WTC11 (cell line): ENCODE results near the gene DEFB132. TPM values are rescaled to one million over a fixed set of nuclear protein-coding genes. Genes with fewer than 3 reads are reported as not detected.

Source experiments
- ATAC-seq: fragments of 200-7000 bp; cut with Tn5 transposase; 2 replicates; pipeline ENCODE4 v1.10.0; 2021; ENCODE audit warnings: mild to moderate bottlenecking, moderate library complexity
- CTCF ChIA-PET: fragments of 300-600 bp; sonication (Branson Sonifier 250); formaldehyde crosslinking; loops from one replicate; lab custom pipeline; 2021; ENCODE audit warnings: antibody characterized with exemption; lab: Charles Lee
- POLR2A ChIA-PET: fragments of 350-600 bp; sonication (Branson Sonifier 250); formaldehyde crosslinking; loops from one replicate; lab custom pipeline; 2021; ENCODE audit warnings: antibody characterized with exemption; lab: Charles Lee
- DNase-seq: peaks from one replicate; pipeline ENCODE4 v3.0.0; 2021; ENCODE audit warnings: low spot score
- H3K27ac Mint-ChIP-seq: 2 replicates; pipeline ENCODE4 v1.8.0; 2021; ENCODE audit warnings: mixed read lengths
- H3K27me3 Mint-ChIP-seq: 2 replicates; pipeline ENCODE4 v1.8.0; 2021; ENCODE audit warnings: low read depth, mild to moderate bottlenecking, moderate library complexity, mixed read lengths
- H3K36me3 Mint-ChIP-seq: 2 replicates; pipeline ENCODE4 v1.8.0; 2021; ENCODE audit warnings: mixed read lengths
- H3K4me1 Mint-ChIP-seq: 2 replicates; pipeline ENCODE4 v1.8.0; 2022; ENCODE audit warnings: mixed read lengths
- H3K4me3 Mint-ChIP-seq: 2 replicates; pipeline ENCODE4 v1.8.0; 2021; ENCODE audit warnings: mild to moderate bottlenecking, moderate library complexity, mixed read lengths
- H3K9me3 Mint-ChIP-seq: 2 replicates; pipeline ENCODE4 v1.8.0; 2021; ENCODE audit warnings: mixed read lengths
- ATF3 ChIP-seq: sonication (generic); formaldehyde crosslinking; conservative IDR thresholded peaks from 2 replicates; pipeline ENCODE4 v1.8.1; 2022; ENCODE audit warnings: mild to moderate bottlenecking, missing genetic modification reagents
- CREB1 ChIP-seq: sonication (generic); formaldehyde crosslinking; IDR thresholded peaks from 2 replicates; pipeline ENCODE4 v1.8.0; 2023; ENCODE audit warnings: mild to moderate bottlenecking, missing genetic modification reagents
- CTCF ChIP-seq: fragments of 200-600 bp; IDR thresholded peaks from 2 replicates; pipeline ENCODE4 v1.8.0; 2022; ENCODE audit warnings: antibody characterized with exemption
- E2F1 ChIP-seq: sonication (generic); formaldehyde crosslinking; IDR thresholded peaks from 2 replicates; pipeline ENCODE4 v1.8.0; 2022; ENCODE audit warnings: mild to moderate bottlenecking, missing genetic modification reagents
- E2F4 ChIP-seq: sonication (generic); formaldehyde crosslinking; IDR thresholded peaks from 2 replicates; pipeline ENCODE4 v1.8.1; 2022; ENCODE audit warnings: low read depth, mild to moderate bottlenecking, moderate library complexity, missing genetic modification reagents, borderline replicate concordance
- ERG ChIP-seq: fragments of 250-450 bp; sonication (Bioruptor Pico); IDR thresholded peaks from 2 replicates; pipeline ENCODE4 v1.8.0; 2021; ENCODE audit warnings: mild to moderate bottlenecking
- ESRRA ChIP-seq: sonication (generic); formaldehyde crosslinking; IDR thresholded peaks from 2 replicates; pipeline ENCODE4 v1.8.1; 2022; ENCODE audit warnings: mild to moderate bottlenecking, missing genetic modification reagents, borderline replicate concordance
- ETV6 ChIP-seq: sonication (generic); formaldehyde crosslinking; IDR thresholded peaks from 2 replicates; pipeline ENCODE4 v1.8.1; 2022; ENCODE audit warnings: mild to moderate bottlenecking, missing genetic modification reagents
- FOXK1 ChIP-seq: sonication (generic); formaldehyde crosslinking; IDR thresholded peaks from 2 replicates; pipeline ENCODE4 v1.8.0; 2022; ENCODE audit warnings: mild to moderate bottlenecking, moderate library complexity, missing genetic modification reagents
- FOXP1 ChIP-seq: sonication (generic); formaldehyde crosslinking; IDR thresholded peaks from 2 replicates; pipeline ENCODE4 v1.8.0; 2022; ENCODE audit warnings: missing genetic modification reagents, mild to moderate bottlenecking, moderate library complexity, borderline replicate concordance
- FOXP4 ChIP-seq: sonication (generic); formaldehyde crosslinking; IDR thresholded peaks from 2 replicates; pipeline ENCODE4 v1.8.0; 2022; ENCODE audit warnings: mild to moderate bottlenecking, missing genetic modification reagents
- HMGXB4 ChIP-seq: sonication (generic); formaldehyde crosslinking; IDR thresholded peaks from 2 replicates; pipeline ENCODE4 v1.8.1; 2023; ENCODE audit warnings: mild to moderate bottlenecking, moderate library complexity, missing genetic modification reagents
- JAZF1 ChIP-seq: fragments of 250-450 bp; sonication (Bioruptor Pico); IDR thresholded peaks from 2 replicates; pipeline ENCODE4 v1.9.0; 2021; ENCODE audit warnings: moderate library complexity, mild to moderate bottlenecking, inconsistent platforms
- RELA ChIP-seq: sonication (generic); formaldehyde crosslinking; IDR thresholded peaks from 2 replicates; pipeline ENCODE4 v1.8.1; 2022; ENCODE audit warnings: missing genetic modification reagents, mild to moderate bottlenecking, borderline replicate concordance
- TEAD1 ChIP-seq: sonication (generic); formaldehyde crosslinking; IDR thresholded peaks from 2 replicates; pipeline ENCODE4 v1.8.0; 2022; ENCODE audit warnings: mild to moderate bottlenecking, missing genetic modification reagents
- TEAD4 ChIP-seq: sonication (generic); formaldehyde crosslinking; IDR thresholded peaks from 2 replicates; pipeline ENCODE4 v1.8.0; 2022; ENCODE audit warnings: mild to moderate bottlenecking, missing genetic modification reagents
- TP53 ChIP-seq: sonication (generic); formaldehyde crosslinking; IDR thresholded peaks from 2 replicates; pipeline ENCODE4 v1.8.1; 2023; ENCODE audit warnings: mild to moderate bottlenecking, missing genetic modification reagents
- ZNF121 ChIP-seq: sonication (generic); formaldehyde crosslinking; IDR thresholded peaks from 2 replicates; pipeline ENCODE4 v1.8.0; 2023; ENCODE audit warnings: missing genetic modification reagents
- ZNF138 ChIP-seq: sonication (generic); formaldehyde crosslinking; conservative IDR thresholded peaks from 2 replicates; pipeline ENCODE4 v1.8.1; 2022; ENCODE audit warnings: mild to moderate bottlenecking, moderate library complexity, missing genetic modification reagents
- ZNF317 ChIP-seq: sonication (generic); formaldehyde crosslinking; IDR thresholded peaks from 2 replicates; pipeline ENCODE4 v1.8.1; 2023; ENCODE audit warnings: low read depth, mild to moderate bottlenecking, moderate library complexity, missing genetic modification reagents, borderline replicate concordance
- ZNF671 ChIP-seq: fragments of 250-450 bp; sonication (Bioruptor Pico); IDR thresholded peaks from 2 replicates; pipeline ENCODE4 v1.8.0; 2021; ENCODE audit warnings: mild to moderate bottlenecking
- total RNA-seq: library from RNA; stranded (reverse); gene quantifications from 3 replicates; pipeline ENCODE4 v1.2.3, GENCODE V29; 2021

DEFB132 gene
- total RNA-seq, 1 experiment from 2014 or later = not detected

GRCh38 chr20:208942-209566 lies 48.5 kb upstream of the DEFB132 start:
- no peak overlapping the region for H3K27ac Mint-ChIP-seq
- peaks cover 77% of the 10 kb centered on the region for H3K27me3 Mint-ChIP-seq
- ChIA-PET POLR2A (no interaction called here), CTCF (interaction anchor here (1.3 kb wide), 1 partner anchor 9 kb away, joined by 3 read pairs; no protein-coding TSS in a partner anchor)
- peak; percentile 75 for ATAC-seq
- no peak for DNase-seq
- no peaks in the 10 kb centered on the region for H3K36me3 Mint-ChIP-seq
- no peak overlapping the region for H3K4me3 Mint-ChIP-seq
- TF ChIP-seq TEAD4 (CRISPR knock-in tag) (no peak), ETV6 (no peak), ZNF138 (no peak), E2F4 (CRISPR knock-in tag) (no peak), CTCF (0 out of 2 replicates have a peak, but pooled peaks have one; percentile 23), E2F1 (no peak), HMGXB4 (CRISPR knock-in tag) (no peak)
- TF ChIP-seq, all 79 proteins: peak for 1
- no peaks in the 10 kb centered on the region for H3K9me3 Mint-ChIP-seq
- no peaks in the 10 kb centered on the region for H3K4me1 Mint-ChIP-seq

GRCh38 chr20:210809-211502 lies 46.6 kb upstream of the DEFB132 start:
- POLR2A ChIA-PET = no interaction called here
- CTCF ChIA-PET = no interaction called here
- Mint-ChIP-seq H3K9me3 (no peaks in the 10 kb centered on the region), H3K27ac (no peak overlapping the region), H3K27me3 (peaks cover 70% of the 10 kb centered on the region), H3K4me3 (no peak overlapping the region), H3K4me1 (no peaks in the 10 kb centered on the region), H3K36me3 (no peaks in the 10 kb centered on the region)
- no peak for ATAC-seq
- DNase-seq = no peak
- TF ChIP-seq FOXK1 (CRISPR knock-in tag) (no peak), FOXP1 (CRISPR knock-in tag) (no peak), TP53 (CRISPR knock-in tag) (no peak), ETV6 (no peak), E2F4 (CRISPR knock-in tag) (no peak), ESRRA (no peak), FOXP4 (CRISPR knock-in tag) (no peak), JAZF1 (CRISPR knock-in tag) (no peak), CREB1 (no peak), RELA (CRISPR knock-in tag) (no peak), ZNF138 (no peak), TEAD1 (CRISPR knock-in tag) (no peak), ZNF317 (no peak), ZNF671 (no peak), ERG (no peak), ZNF121 (no peak), ATF3 (no peak)
